Central memory CD8-positive, alpha-beta T cell (primary cell): ENCODE results near the gene EFCAB6.
"Not testable (repeated sequence)": the region's sequence is repeated elsewhere in the genome, so short reads cannot be mapped to it uniquely, and the experiment has no call there.

Source experiments
- ATAC-seq: fragments of 150-1000 bp; cut with Tn5 transposase; replicated peaks from 2 replicates; pipeline ENCODE4 v1.10.0; 2022; ENCODE audit warnings: mild to moderate bottlenecking, moderate FRiP score, moderate number of reproducible peaks; ENCODE audit not compliant: poor library complexity, severe bottlenecking; ENCODE audit errors: extremely low read depth
- DNase-seq, 2 donors: peaks; one replicate each; pipeline ENCODE4 v3.0.0; 2021; ENCODE audit warnings: low spot score in 2 of 2
- H3K27ac Mint-ChIP-seq: one replicate; pipeline ENCODE4 v1.8.0; 2022; ENCODE audit warnings: low read depth, mild to moderate bottlenecking, moderate library complexity, mixed read lengths
- H3K27me3 Mint-ChIP-seq: one replicate; pipeline ENCODE4 v1.8.0; 2022; ENCODE audit warnings: mixed read lengths
- H3K36me3 Mint-ChIP-seq: one replicate; pipeline ENCODE4 v1.8.0; 2022; ENCODE audit warnings: mild to moderate bottlenecking, moderate library complexity, mixed read lengths; ENCODE audit not compliant: insufficient read depth
- H3K4me1 Mint-ChIP-seq: one replicate; pipeline ENCODE4 v1.8.0; 2022; ENCODE audit warnings: mixed read lengths
- H3K4me3 Mint-ChIP-seq: one replicate; pipeline ENCODE4 v1.8.0; 2022; ENCODE audit warnings: mild to moderate bottlenecking, moderate library complexity, mixed read lengths
- H3K9me3 Mint-ChIP-seq: one replicate; pipeline ENCODE4 v1.8.0; 2022; ENCODE audit warnings: mixed read lengths

Gene EFCAB6

DNA sequence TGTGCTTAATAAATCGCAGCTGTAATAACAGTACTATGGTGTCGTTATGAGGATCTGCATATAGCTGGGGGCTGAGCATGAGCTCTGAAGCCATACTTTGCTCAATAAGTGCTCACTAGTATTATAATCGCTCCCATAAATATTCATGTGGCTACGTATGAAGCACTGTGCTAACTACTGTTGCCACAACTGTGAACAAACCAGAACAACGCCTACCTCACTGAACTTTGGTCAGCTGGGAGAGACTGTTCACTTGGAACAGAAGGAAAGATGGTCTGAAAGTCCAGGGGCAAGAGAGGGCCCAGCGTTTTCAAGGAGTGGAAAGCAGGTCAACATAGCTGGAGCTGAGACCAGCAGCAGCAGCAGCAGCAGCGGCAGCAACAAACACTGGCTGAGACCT, 141.6 kb downstream of the EFCAB6 start:
- H3K9me3 Mint-ChIP-seq: no peaks in the 10 kb centered on the region
- H3K4me3 Mint-ChIP-seq: no peak overlapping the region
- H3K27ac Mint-ChIP-seq: no peak overlapping the region
- no peaks in the 10 kb centered on the region for H3K36me3 Mint-ChIP-seq
- no peak for ATAC-seq
- no peak for DNase-seq
- no peaks in the 10 kb centered on the region for H3K4me1 Mint-ChIP-seq
- H3K27me3 Mint-ChIP-seq: peaks cover 40% of the 10 kb centered on the region

DNA sequence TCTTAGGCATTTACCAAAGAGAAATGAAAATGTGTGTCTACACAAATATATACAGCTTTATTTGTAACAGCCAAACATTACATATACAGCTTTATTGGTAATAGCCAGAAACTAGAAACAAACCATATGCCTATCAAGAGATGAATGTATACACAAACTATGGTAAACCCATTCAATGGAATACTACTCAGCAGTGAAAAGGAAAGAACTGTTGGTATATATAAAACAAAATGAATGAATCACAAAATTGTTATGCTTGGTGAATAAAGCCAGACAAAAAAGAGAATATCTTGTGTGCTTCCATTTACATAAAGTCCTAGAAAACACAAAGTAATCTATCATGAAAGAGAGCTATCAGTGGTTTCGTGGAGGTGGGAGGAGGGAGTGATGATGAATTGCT, 142.9 kb downstream of the EFCAB6 start:
- no peak overlapping the region for H3K27ac Mint-ChIP-seq
- H3K36me3 Mint-ChIP-seq: no peaks in the 10 kb centered on the region
- H3K27me3 Mint-ChIP-seq: peaks cover 46% of the 10 kb centered on the region
- no peaks in the 10 kb centered on the region for H3K9me3 Mint-ChIP-seq
- H3K4me1 Mint-ChIP-seq: no peaks in the 10 kb centered on the region
- DNase-seq: no peak
- H3K4me3 Mint-ChIP-seq: no peak overlapping the region
- ATAC-seq: no peak

DNA sequence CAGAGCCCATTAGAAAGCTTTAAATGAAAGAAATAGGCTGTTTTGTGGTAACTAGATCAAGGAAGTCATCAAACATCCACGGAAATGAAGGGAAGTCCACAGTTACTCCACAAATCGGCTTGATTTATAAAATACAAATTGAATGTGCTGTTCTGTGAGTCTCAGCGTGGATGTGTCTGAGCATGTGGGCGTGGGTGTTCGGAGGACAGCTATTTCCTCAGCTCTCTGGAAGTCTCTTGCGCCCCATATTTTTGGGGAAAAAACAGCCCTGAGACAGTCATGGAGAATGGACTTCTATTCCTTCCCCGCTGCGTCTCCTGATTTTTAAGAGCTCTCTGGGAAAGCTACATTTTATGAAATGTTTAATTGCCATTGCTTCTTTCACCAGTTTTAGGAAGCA, 144.4 kb downstream of the EFCAB6 start:
- no peak overlapping the region for H3K27ac Mint-ChIP-seq
- ATAC-seq: no peak
- peaks cover 46% of the 10 kb centered on the region for H3K27me3 Mint-ChIP-seq

DNA sequence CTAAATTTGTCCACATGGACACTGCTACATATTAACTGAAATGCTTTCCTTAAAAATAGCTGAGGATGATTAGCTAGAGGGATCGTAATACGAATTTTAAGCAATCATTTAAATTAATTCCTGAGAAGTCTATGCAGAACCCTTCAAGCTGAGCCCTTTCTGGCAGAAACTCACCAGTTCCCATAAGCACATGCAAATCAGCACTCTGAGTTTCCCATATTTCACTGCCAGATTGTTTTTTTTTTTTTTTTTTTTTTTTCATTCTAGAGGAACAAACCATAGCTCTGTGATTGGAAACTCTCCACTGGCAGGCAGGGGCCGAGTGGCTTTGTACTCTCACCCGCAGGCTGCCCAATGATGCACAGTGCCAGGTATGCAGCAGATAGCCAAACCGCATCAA, 145.6 kb downstream of the EFCAB6 start:
- Mint-ChIP-seq H3K4me1 (no peaks in the 10 kb centered on the region), H3K27ac (no peak overlapping the region), H3K27me3 (peaks cover 46% of the 10 kb centered on the region), H3K36me3 (no peaks in the 10 kb centered on the region), H3K9me3 (no peaks in the 10 kb centered on the region), H3K4me3 (no peak overlapping the region)
- ATAC-seq (no peak), DNase-seq (no peak)

More for the DNA sequence above, 144.4 kb downstream of the EFCAB6 start:
- no peak for DNase-seq
- H3K4me1 Mint-ChIP-seq: no peaks in the 10 kb centered on the region
- H3K36me3 Mint-ChIP-seq: no peaks in the 10 kb centered on the region
- H3K4me3 Mint-ChIP-seq: no peak overlapping the region
- H3K9me3 Mint-ChIP-seq: no peaks in the 10 kb centered on the region

DNA sequence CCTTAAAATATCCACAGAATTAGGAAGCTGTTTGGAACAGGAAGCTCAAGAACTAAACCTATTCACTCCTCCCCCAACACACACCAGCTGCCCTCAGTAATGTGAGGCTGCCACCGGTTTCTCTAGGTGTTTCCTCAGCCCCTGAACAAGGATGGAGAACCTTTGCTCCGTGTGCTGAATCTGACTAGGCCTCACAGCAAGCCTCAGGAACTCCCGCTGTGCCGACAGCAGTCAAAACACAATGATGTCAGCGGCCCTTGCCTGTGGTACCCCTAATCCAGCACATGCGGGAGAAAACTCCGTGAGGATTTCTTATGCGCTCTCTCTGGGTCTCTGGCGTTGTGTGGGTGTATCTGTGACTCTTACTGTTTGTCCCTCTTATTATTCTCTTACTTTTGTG, 153.3 kb downstream of the EFCAB6 start:
- ATAC-seq (no peak), DNase-seq (no peak)
- no peak overlapping the region for H3K27ac Mint-ChIP-seq
- no peaks in the 10 kb centered on the region for H3K36me3 Mint-ChIP-seq
- peaks cover 35% of the 10 kb centered on the region for H3K27me3 Mint-ChIP-seq
- H3K9me3 Mint-ChIP-seq: no peaks in the 10 kb centered on the region
- no peaks in the 10 kb centered on the region for H3K4me1 Mint-ChIP-seq
- no peak overlapping the region for H3K4me3 Mint-ChIP-seq

DNA sequence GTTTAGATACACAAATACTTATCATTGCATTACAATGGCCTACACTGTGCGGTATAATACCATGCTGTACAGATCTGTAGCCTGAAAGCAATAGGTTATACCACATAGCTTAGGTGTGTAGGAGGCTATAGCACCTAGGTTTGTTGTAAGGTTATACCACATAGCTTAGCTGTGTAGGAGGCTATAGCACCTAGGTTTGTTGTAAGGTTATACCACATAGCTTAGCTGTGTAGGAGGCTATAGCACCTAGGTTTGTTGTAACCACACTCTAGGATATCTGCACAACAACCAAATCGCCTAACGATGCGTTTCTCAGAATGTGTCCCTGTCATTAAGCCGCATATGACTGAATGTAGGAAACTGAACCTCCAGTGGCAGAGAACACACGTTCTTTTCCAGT, 155.5 kb downstream of the EFCAB6 start:
- not testable (repeated sequence) for H3K27ac Mint-ChIP-seq, H3K9me3 Mint-ChIP-seq, H3K36me3 Mint-ChIP-seq, H3K4me1 Mint-ChIP-seq, ATAC-seq, H3K4me3 Mint-ChIP-seq, DNase-seq
- H3K27me3 Mint-ChIP-seq: peaks cover 49% of the 10 kb centered on the region

DNA sequence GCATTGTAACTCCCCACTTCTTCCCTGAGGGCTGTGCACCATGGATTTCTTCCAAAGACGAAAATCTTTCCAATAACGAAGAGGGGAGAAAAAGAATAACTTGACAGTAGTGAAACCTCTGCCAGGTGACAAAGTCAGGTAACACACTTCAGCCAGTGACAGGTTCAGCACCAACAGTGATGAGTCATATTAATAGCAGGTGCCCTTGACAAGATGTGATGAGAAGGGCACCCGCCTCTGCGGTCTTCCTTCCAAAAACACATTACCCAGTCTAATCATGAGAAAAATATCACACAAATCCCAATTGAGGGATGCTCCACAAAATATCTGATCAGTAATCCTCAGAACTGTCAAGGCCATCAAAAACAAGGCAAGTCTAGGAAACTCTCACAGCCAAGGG, 157.8 kb downstream of the EFCAB6 start:
- Mint-ChIP-seq H3K4me1 (no peaks in the 10 kb centered on the region), H3K36me3 (no peaks in the 10 kb centered on the region), H3K4me3 (no peak overlapping the region), H3K9me3 (peaks cover 5% of the 10 kb centered on the region), H3K27me3 (peaks cover 51% of the 10 kb centered on the region), H3K27ac (no peak overlapping the region)
- ATAC-seq: no peak
- DNase-seq: no peak

DNA sequence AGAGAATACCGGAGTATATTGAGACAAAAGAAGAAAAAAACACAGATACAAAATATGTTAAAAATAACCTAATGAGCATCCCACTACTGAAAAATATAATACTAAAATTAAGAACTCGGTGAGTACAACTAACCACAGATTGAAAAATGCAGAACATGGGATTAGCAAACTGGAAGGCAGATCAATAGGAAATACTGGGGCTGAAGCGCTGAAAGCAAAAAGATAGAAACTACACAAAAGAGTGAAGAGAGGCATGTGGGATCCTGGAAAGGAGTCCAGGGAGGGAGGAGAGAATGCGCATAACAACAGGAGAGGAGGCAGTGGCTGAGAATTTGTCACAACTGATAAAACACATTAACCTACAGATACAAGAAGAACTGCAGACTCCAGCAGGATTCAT, 159.3 kb downstream of the EFCAB6 start:
- no peaks in the 10 kb centered on the region for H3K4me1 Mint-ChIP-seq
- peaks cover 5% of the 10 kb centered on the region for H3K9me3 Mint-ChIP-seq
- H3K27me3 Mint-ChIP-seq: peaks cover 62% of the 10 kb centered on the region
- no peak overlapping the region for H3K27ac Mint-ChIP-seq
- ATAC-seq: no peak
- no peak overlapping the region for H3K4me3 Mint-ChIP-seq
- DNase-seq: no peak
- no peaks in the 10 kb centered on the region for H3K36me3 Mint-ChIP-seq

DNA sequence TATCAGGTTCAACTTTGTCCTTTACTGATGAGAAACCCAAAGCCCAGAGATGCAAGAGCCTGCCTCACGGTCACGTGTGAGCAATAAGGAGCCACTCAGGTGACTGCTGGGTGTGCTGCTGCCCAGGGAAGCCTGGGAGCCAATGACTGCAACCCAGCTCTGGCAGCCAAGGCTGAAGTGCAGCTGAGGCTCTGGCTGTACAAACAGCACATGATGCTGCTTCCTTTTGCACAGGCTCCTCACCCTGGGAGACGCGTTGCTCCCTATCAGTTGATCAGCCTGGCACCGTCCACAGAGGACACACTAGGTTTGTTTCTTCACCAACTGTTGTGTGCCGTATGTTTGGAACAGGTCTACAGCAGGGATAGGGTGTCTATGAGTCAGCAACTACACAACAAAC, 168.7 kb downstream of the EFCAB6 start:
- Mint-ChIP-seq H3K9me3 (peaks cover 9% of the 10 kb centered on the region), H3K27me3 (peaks cover 51% of the 10 kb centered on the region), H3K4me1 (no peaks in the 10 kb centered on the region), H3K36me3 (no peaks in the 10 kb centered on the region), H3K4me3 (no peak overlapping the region), H3K27ac (no peak overlapping the region)
- ATAC-seq (no peak), DNase-seq (no peak)

DNA sequence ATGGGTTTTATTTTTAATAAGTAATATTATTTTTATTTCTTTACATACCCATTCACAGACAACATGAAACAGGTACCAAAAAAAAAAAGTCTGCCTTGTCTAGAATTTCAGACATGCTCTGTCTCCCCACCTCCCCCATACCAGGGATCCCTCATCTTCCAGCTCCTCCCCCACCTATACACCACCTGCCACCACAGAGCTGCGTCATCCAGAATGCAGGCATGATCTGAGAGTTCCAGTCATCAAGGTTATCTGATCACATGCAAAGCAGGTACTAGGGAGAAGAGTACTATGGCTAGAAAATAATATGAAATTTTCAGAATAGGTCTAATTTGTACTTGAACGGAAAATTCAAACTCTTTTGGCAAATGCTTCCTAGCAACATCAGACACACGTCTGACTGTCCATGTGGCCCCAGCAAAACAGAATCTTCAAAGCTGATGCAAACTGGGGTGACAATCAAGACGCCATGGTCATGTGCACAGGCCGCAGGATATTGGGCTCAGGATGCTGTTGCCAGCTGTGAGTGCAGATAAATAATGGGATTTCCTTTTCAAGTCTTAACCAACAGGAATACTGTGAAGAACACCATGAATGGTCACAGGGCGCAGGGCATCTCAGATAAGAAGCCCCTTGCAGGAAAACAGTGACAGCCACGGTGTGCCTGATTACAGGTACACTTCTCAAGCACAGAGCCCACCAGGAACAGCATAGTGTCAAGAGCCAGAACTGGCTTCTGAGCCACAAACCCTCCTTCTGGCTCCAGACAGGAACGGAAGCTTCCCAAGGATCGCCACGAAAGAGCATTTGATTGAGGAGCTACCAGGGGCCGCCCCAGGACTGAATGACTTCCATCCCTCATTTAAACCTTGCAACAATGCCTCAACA, 169.5 kb downstream of the EFCAB6 start:
- H3K4me3 Mint-ChIP-seq: no peak overlapping the region
- H3K36me3 Mint-ChIP-seq: no peaks in the 10 kb centered on the region
- H3K27ac Mint-ChIP-seq: no peak overlapping the region
- H3K27me3 Mint-ChIP-seq: peaks cover 52% of the 10 kb centered on the region
- no peaks in the 10 kb centered on the region for H3K4me1 Mint-ChIP-seq
- peaks cover 9% of the 10 kb centered on the region for H3K9me3 Mint-ChIP-seq
- no peak for ATAC-seq
- no peak for DNase-seq

DNA sequence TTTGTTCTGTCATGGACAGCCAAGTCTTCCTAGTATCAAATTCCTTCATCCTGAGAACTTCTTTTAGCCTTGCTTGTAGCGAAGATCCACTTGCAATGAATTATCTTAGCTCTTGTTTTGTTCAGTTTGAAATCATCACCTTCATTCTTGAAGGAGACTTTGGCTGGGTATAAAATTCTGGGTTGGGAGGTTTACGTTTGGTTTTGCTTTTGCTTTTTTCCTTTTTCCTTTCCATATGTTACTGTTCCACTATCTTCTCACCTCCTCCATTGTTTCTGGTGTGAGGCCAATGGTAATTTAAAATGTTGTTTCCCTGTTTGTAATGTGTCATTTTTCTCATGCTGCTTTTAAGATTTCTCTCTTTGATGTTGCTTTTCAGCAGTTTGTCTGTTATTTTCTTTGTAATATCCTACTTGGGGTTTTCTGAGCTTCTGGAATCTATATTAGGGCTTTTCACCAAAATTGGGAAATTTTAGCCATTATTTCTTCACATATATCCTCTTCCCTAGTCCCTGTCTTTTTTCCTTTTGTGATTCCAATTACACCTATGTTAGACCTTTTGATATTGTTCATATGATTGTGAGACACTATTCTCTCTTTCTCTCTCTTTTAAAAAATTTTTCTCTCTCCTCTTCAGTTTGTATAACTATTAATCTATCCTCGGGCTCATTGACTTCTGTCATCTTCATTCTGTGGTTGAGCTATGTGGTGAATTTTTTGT, 172.7 kb downstream of the EFCAB6 start:
- Mint-ChIP-seq H3K36me3 (no peaks in the 10 kb centered on the region), H3K4me3 (no peak overlapping the region), H3K27me3 (peaks cover 52% of the 10 kb centered on the region), H3K27ac (no peak overlapping the region), H3K9me3 (peaks cover 9% of the 10 kb centered on the region), H3K4me1 (no peaks in the 10 kb centered on the region)
- no peak for DNase-seq
- ATAC-seq: no peak

DNA sequence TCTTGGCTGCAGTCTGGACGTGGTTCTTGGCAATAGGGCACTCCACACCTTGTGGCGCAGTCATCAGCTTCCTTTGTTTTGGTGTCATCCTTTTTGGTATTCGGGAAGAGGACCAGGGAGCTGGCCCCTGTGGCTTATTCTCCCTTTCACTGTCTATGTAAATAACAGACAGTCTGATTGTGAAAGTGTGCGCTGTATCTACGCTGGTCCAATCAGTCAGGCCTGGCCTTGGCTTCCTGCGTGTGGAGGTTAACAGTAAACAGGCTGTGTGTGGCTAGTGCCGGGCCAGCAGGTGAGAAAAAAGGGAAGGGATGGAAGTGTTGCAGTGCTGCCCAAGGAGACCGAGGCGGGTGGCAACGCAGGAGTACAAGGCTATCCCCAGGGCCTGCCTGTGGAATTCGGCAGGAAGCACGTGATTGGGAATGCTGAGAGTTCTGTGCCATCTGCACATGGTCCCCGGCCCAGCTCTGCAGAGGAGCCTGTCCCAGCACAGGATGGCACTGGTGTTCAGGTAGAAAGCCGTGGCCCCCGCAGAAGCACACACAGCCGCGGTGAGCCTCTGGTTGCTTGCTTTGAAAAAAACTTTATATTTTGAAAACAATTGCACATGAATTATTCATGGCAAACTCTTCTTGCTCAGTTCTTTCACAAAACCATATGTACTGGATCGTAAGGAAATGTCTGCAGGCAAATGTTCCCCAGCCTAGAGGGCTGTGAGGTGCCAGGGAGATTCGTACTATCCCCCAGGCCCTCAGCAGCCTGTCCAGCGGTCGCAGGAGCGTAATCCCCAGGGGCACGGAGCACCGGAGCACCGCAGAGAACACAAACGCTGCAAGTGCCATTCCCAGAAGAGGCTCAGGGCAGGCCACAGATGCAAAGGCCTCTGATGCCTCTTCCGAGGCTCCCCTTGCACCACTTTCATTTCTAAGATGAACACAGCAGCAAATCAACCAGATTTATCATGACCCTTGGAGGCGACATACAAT, 174.5 kb downstream of the EFCAB6 start:
- no peaks in the 10 kb centered on the region for H3K36me3 Mint-ChIP-seq
- peaks cover 45% of the 10 kb centered on the region for H3K27me3 Mint-ChIP-seq
- DNase-seq (no peak), ATAC-seq (no peak)
- H3K4me3 Mint-ChIP-seq: no peak overlapping the region
- H3K9me3 Mint-ChIP-seq: peaks cover 9% of the 10 kb centered on the region
- no peaks in the 10 kb centered on the region for H3K4me1 Mint-ChIP-seq
- no peak overlapping the region for H3K27ac Mint-ChIP-seq
